ENCODE data around the gene DZANK1.

DNA sequence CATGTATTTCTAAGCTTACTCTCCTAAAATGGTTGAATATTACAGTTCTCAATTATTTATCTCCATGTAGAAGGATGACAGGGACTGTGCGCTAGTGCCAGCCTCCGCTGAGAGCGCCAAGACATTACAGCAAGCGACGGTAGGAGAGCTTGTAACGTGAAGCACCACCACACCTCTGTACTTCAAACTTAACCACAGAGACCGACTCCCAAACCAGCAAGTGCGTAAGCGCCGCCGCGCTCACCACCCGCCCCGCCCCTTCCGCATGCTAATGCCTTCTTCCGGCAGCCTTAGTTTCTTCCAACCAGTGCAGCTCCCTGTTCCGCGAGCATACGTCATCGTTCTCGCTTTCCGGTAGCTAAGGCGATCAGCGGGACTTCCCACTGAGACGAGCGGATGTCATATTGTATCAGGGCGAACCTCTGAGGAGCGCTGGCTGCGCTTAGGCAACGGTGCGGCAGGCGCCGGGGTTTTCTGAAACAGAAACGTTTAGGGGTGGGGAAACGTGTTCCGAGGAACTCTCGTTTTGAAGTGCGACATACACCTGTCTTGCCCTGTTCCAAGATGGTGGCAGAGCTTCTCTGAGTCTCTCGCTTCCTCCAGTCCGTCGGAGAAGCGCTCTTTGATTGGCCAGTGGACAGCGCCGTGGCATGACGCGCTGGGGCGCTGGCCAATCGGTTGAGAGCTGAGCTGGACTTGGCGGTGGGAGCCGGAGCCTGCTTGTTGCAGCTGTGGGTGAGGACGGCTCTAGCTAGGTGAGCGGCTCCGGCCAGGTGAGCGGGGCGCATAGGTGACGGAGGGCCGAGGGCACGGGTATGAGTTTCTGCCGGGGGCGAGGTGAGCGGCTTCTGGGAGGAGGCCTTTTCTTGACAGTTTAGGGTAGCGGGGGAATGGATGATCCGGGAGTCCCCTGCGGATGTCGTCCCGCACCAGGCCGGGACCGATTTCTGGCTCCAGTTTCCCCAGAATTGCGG is 40.7 kb upstream of the DZANK1 start, which contains the start of gene SEC23B:
- TF ChIP-seq EP300 (IDR thresholded peaks at IDR 0.05; ENCODE audit: borderline replicate concordance) (peak; percentile 19; the same call in 1 of the 2 replicates), FOXM1 (IDR thresholded peaks at IDR 0.05; ENCODE audit: borderline replicate concordance, low read depth) (peak; percentile 29; the same call in 1 of the 2 replicates), TAF1 (IDR thresholded peaks at IDR 0.05; ENCODE audit: low read depth) (peak; percentile 60; the same call in 1 of the 2 replicates), YY1 (IDR thresholded peaks at IDR 0.05; ENCODE audit: low read depth) (peak; percentile 96), CEBPB (IDR thresholded peaks at IDR 0.05) (no peak), NFIC (IDR thresholded peaks at IDR 0.05) (no peak), EGR1 (IDR thresholded peaks at IDR 0.05) (no peak), TEAD4 (IDR thresholded peaks at IDR 0.05) (0 out of 2 replicates have a peak, but pooled peaks have one; percentile 29), ZBTB7A (IDR thresholded peaks at IDR 0.05; ENCODE audit: low read depth) (no peak)
- TF ChIP-seq, protein P1, sequence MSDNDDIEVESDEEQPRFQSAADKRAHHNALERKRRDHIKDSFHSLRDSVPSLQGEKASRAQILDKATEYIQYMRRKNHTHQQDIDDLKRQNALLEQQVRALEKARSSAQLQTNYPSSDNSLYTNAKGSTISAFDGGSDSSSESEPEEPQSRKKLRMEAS (IDR thresholded peaks at IDR 0.05), result peak; percentile 64
- TF ChIP-seq, protein P2, sequence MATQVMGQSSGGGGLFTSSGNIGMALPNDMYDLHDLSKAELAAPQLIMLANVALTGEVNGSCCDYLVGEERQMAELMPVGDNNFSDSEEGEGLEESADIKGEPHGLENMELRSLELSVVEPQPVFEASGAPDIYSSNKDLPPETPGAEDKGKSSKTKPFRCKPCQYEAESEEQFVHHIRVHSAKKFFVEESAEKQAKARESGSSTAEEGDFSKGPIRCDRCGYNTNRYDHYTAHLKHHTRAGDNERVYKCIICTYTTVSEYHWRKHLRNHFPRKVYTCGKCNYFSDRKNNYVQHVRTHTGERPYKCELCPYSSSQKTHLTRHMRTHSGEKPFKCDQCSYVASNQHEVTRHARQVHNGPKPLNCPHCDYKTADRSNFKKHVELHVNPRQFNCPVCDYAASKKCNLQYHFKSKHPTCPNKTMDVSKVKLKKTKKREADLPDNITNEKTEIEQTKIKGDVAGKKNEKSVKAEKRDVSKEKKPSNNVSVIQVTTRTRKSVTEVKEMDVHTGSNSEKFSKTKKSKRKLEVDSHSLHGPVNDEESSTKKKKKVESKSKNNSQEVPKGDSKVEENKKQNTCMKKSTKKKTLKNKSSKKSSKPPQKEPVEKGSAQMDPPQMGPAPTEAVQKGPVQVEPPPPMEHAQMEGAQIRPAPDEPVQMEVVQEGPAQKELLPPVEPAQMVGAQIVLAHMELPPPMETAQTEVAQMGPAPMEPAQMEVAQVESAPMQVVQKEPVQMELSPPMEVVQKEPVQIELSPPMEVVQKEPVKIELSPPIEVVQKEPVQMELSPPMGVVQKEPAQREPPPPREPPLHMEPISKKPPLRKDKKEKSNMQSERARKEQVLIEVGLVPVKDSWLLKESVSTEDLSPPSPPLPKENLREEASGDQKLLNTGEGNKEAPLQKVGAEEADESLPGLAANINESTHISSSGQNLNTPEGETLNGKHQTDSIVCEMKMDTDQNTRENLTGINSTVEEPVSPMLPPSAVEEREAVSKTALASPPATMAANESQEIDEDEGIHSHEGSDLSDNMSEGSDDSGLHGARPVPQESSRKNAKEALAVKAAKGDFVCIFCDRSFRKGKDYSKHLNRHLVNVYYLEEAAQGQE (IDR thresholded peaks at IDR 0.05; ENCODE audit: low read depth), result no peak
- TF ChIP-seq, protein P3, sequence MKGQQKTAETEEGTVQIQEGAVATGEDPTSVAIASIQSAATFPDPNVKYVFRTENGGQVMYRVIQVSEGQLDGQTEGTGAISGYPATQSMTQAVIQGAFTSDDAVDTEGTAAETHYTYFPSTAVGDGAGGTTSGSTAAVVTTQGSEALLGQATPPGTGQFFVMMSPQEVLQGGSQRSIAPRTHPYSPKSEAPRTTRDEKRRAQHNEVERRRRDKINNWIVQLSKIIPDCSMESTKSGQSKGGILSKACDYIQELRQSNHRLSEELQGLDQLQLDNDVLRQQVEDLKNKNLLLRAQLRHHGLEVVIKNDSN (IDR thresholded peaks at IDR 0.05), result no peak
